SJCRH30 (cell line): ENCODE measurements around the gene IKBKE. TPM values are rescaled to one million over a fixed set of nuclear protein-coding genes. Genes with fewer than 3 reads are reported as not detected.

ENCODE experiments used
- DNase-seq, 2 experiments: peaks; one replicate each; pipeline ENCODE4 v3.0.0-alpha.2; 2015 to 2020
- H3K27ac ChIP-seq: fragments of 250-450 bp; sonication (Bioruptor Pico); 2 replicates; pipeline ENCODE4 v1.5.1; 2020; ENCODE audit warnings: mild to moderate bottlenecking, moderate library complexity
- H3K27me3 ChIP-seq: fragments of 250-450 bp; sonication (Bioruptor Pico); 2 replicates; pipeline ENCODE4 v1.5.1; 2020; ENCODE audit warnings: mild to moderate bottlenecking, moderate library complexity
- H3K36me3 ChIP-seq: fragments of 250-450 bp; sonication (Bioruptor Pico); 2 replicates; pipeline ENCODE4 v1.5.1; 2020; ENCODE audit warnings: mild to moderate bottlenecking, moderate library complexity
- H3K4me1 ChIP-seq: fragments of 250-450 bp; sonication (Bioruptor Pico); 2 replicates; pipeline ENCODE4 v1.5.1; 2020; ENCODE audit warnings: mild to moderate bottlenecking, moderate library complexity
- H3K4me3 ChIP-seq: fragments of 250-450 bp; sonication (Bioruptor Pico); 2 replicates; pipeline ENCODE4 v1.5.1; 2020; ENCODE audit warnings: mild to moderate bottlenecking, moderate library complexity
- H3K9me3 ChIP-seq: fragments of 250-450 bp; sonication (Bioruptor Pico); replicated peaks from 2 replicates; pipeline ENCODE4 v1.5.1; 2020; ENCODE audit warnings: mild to moderate bottlenecking, moderate library complexity
- total RNA-seq: library from RNA; depleted of rRNA; stranded (reverse); fragments of >200 nt; shearing (Covaris generic); gene quantifications from 2 replicates; pipeline ENCODE4 v1.2.3, GENCODE V29; 2014

Gene IKBKE
- total RNA-seq, 1 experiment from 2014 or later: 3.1 TPM

GRCh38 chr1:206446688-206447421 lies 23.4 kb upstream of the IKBKE start:
- no peaks in the 10 kb centered on the region for H3K9me3 ChIP-seq
- no peak overlapping the region for H3K4me3 ChIP-seq
- H3K27ac ChIP-seq: no peak overlapping the region
- no peak for DNase-seq
- no peaks in the 10 kb centered on the region for H3K27me3 ChIP-seq
- H3K36me3 ChIP-seq: peaks cover 53% of the 10 kb centered on the region
- H3K4me1 ChIP-seq: peaks cover 46% of the 10 kb centered on the region

DNA sequence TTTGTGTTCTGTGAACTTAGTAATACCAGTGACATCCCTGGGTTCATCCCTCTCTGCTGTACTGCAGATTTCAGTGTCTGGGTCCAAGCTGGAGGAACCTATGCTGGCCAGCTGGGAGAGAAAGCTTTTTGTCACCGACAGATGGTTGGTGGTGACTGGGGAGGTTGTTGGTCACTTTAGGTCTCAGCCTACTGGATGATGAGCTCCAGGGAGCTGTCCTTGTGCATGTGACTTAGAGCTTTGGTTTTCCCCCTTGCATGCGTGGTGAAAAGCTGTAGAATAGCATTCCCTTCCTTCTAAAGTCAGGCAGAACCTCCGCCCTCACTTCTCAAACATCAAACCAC lies 22.9 kb upstream of the IKBKE start:
- no peak overlapping the region for H3K27ac ChIP-seq
- peaks cover 46% of the 10 kb centered on the region for H3K4me1 ChIP-seq
- H3K36me3 ChIP-seq: peaks cover 56% of the 10 kb centered on the region
- no peaks in the 10 kb centered on the region for H3K9me3 ChIP-seq
- DNase-seq: no peak
- no peaks in the 10 kb centered on the region for H3K27me3 ChIP-seq
- no peak overlapping the region for H3K4me3 ChIP-seq

GRCh38 chr1:206447792-206448191 lies 22.5 kb upstream of the IKBKE start:
- no peaks in the 10 kb centered on the region for H3K9me3 ChIP-seq
- H3K27ac ChIP-seq: no peak overlapping the region
- no peak for DNase-seq
- no peak overlapping the region for H3K4me3 ChIP-seq
- peaks cover 46% of the 10 kb centered on the region for H3K4me1 ChIP-seq
- peaks cover 53% of the 10 kb centered on the region for H3K36me3 ChIP-seq
- H3K27me3 ChIP-seq: no peaks in the 10 kb centered on the region

- Histone ChIP-seq H3K36me3 (peaks cover 53% of the 10 kb centered on the region), H3K9me3 (no peaks in the 10 kb centered on the region), H3K4me3 (no peak overlapping the region), H3K27ac (no peak overlapping the region), H3K4me1 (peaks cover 46% of the 10 kb centered on the region), H3K27me3 (no peaks in the 10 kb centered on the region)
- DNase-seq: no peak
These were observed 21.8 kb upstream of the IKBKE start for GRCh38 chr1:206448471-206448870.

DNA sequence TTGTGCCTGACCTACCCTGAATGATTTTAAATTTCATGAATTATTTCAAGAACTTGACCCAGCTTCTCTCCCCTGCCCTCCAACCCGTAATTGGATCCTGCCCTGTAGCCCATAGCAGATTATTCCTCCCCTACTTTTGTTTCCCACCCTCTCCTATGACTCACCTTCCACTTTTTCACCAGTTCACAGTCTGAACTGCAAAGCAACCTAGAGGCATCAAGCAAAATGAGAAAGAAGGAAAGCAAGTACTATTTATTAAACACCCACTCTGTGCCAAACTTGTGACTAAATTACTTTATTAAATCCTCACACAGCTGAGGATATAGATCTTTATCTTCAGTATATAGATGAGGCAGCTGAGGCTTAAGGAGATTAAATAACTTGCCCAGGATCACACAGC lies 20.7 kb upstream of the IKBKE start:
- H3K27me3 ChIP-seq: no peaks in the 10 kb centered on the region
- H3K4me3 ChIP-seq: no peak overlapping the region
- H3K4me1 ChIP-seq: peaks cover 42% of the 10 kb centered on the region
- peaks cover 45% of the 10 kb centered on the region for H3K36me3 ChIP-seq
- H3K9me3 ChIP-seq: no peaks in the 10 kb centered on the region
- peak; percentile 54 to 75 for DNase-seq
- H3K27ac ChIP-seq: no peak overlapping the region

DNA sequence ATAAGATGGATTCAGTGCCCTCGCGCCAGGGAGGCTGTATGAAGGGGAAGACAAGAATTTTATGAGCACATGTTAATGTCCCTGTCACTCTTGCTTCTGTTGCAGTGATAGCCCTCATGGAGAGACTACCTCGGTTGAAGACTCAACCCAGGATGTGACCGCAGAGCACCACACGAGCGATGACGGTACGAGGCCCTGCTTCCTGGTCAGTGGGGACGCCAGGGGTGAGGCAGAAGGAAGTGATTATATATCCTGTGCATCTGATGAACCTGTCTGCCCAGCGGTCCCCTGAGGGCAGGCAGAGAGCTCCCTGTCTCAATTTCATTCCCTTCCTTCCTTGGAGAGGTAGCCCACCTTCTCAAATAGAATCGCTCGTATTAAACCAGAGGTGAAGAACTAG lies 20.0 kb upstream of the IKBKE start:
- Histone ChIP-seq H3K4me3 (no peak overlapping the region), H3K27ac (no peak overlapping the region), H3K4me1 (peaks cover 37% of the 10 kb centered on the region), H3K27me3 (no peaks in the 10 kb centered on the region), H3K36me3 (peaks cover 47% of the 10 kb centered on the region), H3K9me3 (no peaks in the 10 kb centered on the region)
- DNase-seq: no peak

- no peak overlapping the region for H3K27ac ChIP-seq
- H3K27me3 ChIP-seq: no peaks in the 10 kb centered on the region
- no peak overlapping the region for H3K4me3 ChIP-seq
- H3K36me3 ChIP-seq: peaks cover 47% of the 10 kb centered on the region
- H3K4me1 ChIP-seq: peaks cover 33% of the 10 kb centered on the region
- DNase-seq: no peak
- H3K9me3 ChIP-seq: no peaks in the 10 kb centered on the region
These were observed 19.1 kb upstream of the IKBKE start for GRCh38 chr1:206451134-206451686.

DNA sequence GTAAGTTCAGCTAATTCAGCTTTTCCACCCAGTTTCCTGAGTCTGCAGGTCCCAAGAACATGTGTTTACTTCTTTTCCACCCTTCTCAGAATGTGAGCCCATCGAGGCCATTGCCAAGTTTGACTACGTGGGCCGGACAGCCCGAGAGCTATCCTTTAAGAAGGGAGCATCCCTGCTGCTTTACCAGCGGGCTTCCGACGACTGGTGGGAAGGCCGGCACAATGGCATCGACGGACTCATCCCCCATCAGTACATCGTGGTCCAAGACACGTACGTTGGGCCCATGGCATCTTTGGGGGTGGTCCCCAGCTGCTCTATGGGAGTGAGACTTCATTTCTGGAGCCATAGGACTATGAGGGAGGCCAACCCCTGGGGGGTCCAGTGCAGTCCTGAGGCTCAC lies 17.2 kb upstream of the IKBKE start:
- no peak overlapping the region for H3K4me3 ChIP-seq
- H3K9me3 ChIP-seq: no peaks in the 10 kb centered on the region
- H3K36me3 ChIP-seq: peaks cover 34% of the 10 kb centered on the region
- no peak for DNase-seq
- no peaks in the 10 kb centered on the region for H3K27me3 ChIP-seq
- peaks cover 25% of the 10 kb centered on the region for H3K4me1 ChIP-seq
- no peak overlapping the region for H3K27ac ChIP-seq

DNA sequence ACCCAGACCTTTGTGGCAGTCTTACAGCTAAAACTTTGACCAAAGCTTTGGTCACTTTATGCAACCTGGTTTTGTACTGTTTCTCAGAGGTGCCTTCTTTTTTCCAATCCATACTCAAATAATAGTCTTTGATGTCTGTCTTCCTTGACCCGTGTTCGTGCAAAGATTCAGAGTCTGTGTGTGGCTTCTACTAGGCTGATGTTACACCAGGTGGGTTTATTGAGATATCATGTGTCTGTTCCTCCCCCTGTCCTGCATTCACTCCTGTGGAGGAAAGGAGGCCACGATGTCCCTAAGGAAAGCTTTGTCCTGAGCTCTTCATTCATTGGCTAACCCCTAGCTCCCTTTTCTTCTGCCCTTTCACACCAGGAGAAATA lies 15.0 kb upstream of the IKBKE start:
- Histone ChIP-seq H3K36me3 (peaks cover 34% of the 10 kb centered on the region), H3K27ac (no peak overlapping the region), H3K9me3 (no peaks in the 10 kb centered on the region), H3K4me3 (no peak overlapping the region), H3K27me3 (no peaks in the 10 kb centered on the region), H3K4me1 (peaks cover 6% of the 10 kb centered on the region; the same call in 1 of the 2 replicates)
- no peak for DNase-seq

DNA sequence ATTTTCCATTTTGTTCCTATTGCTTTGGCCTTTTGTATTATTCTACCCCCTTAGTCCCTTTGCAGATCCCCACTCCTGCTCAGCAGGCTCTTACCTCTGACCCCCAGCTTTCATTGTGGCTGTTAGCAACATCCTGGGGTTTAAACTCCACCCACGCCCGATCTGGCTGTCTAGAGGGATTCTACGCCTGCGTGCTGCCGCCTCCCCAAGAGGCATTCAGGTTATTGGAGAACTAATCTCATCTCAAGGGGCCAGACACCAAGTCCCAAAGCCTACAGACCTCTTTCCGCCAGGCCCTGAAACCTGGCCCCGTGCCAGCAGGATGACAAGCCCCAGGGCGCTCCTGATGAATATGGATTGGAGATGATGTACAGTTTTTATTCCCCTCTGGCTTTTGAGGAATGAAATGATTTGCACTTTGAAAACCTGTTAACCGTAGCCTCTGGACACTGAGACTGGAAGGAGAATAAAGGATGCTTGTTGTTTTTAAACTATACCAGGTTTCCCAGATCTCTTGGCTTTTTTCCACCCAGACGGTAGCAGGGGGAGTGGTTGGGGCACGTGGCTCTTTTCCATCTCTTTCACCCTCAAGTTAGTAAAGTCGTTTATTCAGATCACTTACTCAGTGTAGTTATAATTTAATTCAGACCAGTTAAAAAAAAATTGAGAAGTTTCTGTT lies 14.5 kb upstream of the IKBKE start:
- Histone ChIP-seq H3K4me3 (no peak overlapping the region), H3K36me3 (peaks cover 30% of the 10 kb centered on the region), H3K9me3 (no peaks in the 10 kb centered on the region), H3K4me1 (peaks cover 4% of the 10 kb centered on the region; the same call in 1 of the 2 replicates), H3K27ac (no peak overlapping the region), H3K27me3 (no peaks in the 10 kb centered on the region)
- DNase-seq: peak; percentile 46 to 66

DNA sequence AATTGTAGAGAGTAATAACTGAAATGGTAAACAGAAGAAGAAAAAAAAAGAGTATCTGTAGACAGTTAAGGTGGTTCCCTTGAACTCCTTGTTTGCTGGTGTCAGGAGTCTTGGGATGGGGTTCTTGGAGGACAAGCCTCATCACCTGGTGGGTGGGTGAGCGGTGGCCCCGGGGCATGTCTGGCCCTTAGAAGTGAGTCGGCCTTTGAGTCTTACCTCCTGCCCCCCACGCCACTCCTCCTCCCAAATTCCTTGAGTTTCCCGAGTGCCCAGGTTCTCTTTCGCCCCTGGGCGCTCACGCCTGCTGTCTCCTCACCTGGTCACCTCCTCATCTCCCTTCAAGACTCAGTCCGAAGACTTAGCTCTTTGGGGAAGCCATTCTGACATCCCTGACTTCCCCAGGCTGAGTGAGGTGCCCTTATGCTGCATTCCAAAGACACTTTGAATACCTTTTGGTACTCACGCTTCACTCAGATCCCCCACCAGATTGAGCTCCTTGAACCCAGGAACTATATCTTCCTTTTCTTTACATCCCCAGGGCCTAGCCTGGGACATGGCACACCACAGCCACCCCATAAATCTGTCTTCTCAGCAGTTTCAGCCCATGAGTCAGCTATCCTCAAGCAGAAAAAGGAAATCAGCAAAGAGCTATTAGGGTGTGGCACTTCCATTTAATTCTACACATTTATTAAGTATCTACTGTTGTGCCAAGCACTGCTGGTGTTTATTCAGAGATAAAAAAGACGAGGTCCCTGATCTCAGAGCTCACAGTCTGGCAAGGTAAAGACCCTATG lies 13.5 kb upstream of the IKBKE start:
- H3K4me1 ChIP-seq: peaks cover 4% of the 10 kb centered on the region; the same call in 1 of the 2 replicates
- H3K27ac ChIP-seq: no peak overlapping the region
- no peak overlapping the region for H3K4me3 ChIP-seq
- no peaks in the 10 kb centered on the region for H3K27me3 ChIP-seq
- H3K36me3 ChIP-seq: peaks cover 24% of the 10 kb centered on the region
- no peak for DNase-seq
- no peaks in the 10 kb centered on the region for H3K9me3 ChIP-seq

DNA sequence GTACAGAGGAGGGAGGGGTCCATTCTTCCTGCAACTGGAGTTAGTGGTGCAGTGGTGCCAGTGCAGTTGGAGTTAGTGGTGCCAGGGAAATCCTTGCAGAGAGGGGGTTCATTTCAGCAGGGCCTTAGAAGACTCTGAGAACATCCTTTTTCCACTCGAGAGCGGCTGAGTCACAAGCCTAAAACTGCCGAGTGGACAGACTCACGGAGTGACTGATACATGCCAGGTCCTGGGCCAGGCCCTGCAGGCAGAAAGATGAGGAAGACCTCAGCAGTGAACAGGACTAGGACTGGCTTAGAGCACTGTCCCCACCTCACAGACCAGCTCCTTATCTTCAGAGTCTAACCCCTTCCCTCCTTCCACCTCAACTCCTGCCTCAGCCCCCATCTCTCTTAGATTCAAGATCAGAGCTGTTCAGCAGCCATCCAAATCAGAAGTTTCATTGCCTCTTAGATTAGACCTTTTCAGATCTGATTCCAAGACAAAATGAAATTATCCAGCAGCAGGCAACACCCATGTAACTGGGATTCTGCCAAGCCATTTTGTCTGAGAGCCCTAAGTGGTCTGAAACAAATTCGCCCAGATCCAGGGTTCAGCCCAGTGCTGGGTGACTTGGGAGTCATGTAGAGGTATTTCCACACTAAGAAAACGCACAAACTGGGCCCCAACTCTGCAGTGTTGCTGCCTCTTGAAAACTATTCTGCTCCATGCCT lies 12.7 kb upstream of the IKBKE start:
- H3K27me3 ChIP-seq: no peaks in the 10 kb centered on the region
- H3K4me1 ChIP-seq: peaks cover 4% of the 10 kb centered on the region; the same call in 1 of the 2 replicates
- no peaks in the 10 kb centered on the region for H3K9me3 ChIP-seq
- no peak overlapping the region for H3K27ac ChIP-seq
- peaks cover 19% of the 10 kb centered on the region for H3K36me3 ChIP-seq
- no peak overlapping the region for H3K4me3 ChIP-seq
- no peak for DNase-seq

DNA sequence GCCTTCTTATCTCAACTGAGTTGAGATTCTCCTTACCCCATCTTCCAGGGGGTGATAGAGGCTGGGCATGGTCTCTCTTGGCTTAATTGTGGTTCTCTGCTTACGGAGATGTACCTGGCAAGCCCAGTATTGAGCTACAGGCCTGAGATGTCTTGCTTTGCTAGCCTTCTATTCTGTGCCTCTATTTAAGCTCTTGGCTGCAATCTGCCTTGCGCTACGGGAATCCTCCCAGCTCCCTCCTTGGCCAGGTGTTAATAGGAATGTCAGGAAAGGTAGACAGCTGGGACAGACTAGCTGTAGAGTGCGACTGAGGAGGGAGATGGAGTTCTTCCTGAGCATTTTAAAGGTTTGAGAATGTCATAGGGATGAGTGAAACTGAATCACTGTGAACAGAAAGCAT lies 10.6 kb upstream of the IKBKE start:
- no peak for DNase-seq
- no peaks in the 10 kb centered on the region for H3K9me3 ChIP-seq
- H3K27me3 ChIP-seq: no peaks in the 10 kb centered on the region
- no peak overlapping the region for H3K27ac ChIP-seq
- H3K36me3 ChIP-seq: peaks cover 13% of the 10 kb centered on the region
- no peak overlapping the region for H3K4me3 ChIP-seq
- H3K4me1 ChIP-seq: peaks cover 4% of the 10 kb centered on the region; the same call in 1 of the 2 replicates

- no peak overlapping the region for H3K27ac ChIP-seq
- DNase-seq: no peak
- no peak overlapping the region for H3K4me3 ChIP-seq
- no peaks in the 10 kb centered on the region for H3K4me1 ChIP-seq
- H3K9me3 ChIP-seq: no peaks in the 10 kb centered on the region
- 0 out of 2 replicates have a peak, but pooled peaks cover 6% of the 10 kb centered on the region for H3K36me3 ChIP-seq
- H3K27me3 ChIP-seq: no peaks in the 10 kb centered on the region
These were observed 9.3 kb upstream of the IKBKE start for GRCh38 chr1:206460836-206461426.
